GM23338 (cell line): ENCODE measurements around the gene KLF7.

Source experiments
- CREB1 ChIP-seq: fragments of 250-450 bp; sonication (Bioruptor Pico); IDR thresholded peaks from 2 replicates; pipeline ENCODE4 v1.5.0; 2020; ENCODE audit warnings: low read depth, mild to moderate bottlenecking, moderate library complexity
- EZH2 ChIP-seq: fragments of 200-600 bp; sonication (generic); IDR thresholded peaks from one replicate; pipeline ENCODE4 v1.8.0; 2017; ENCODE audit warnings: antibody characterized with exemption, mild to moderate bottlenecking, low read depth; ENCODE audit not compliant: unreplicated experiment
- EZH2phosphoT487 ChIP-seq: fragments of 200-600 bp; sonication (generic); IDR thresholded peaks from one replicate; pipeline ENCODE4 v1.8.1; 2018; ENCODE audit warnings: antibody characterized with exemption; ENCODE audit not compliant: unreplicated experiment
- JUNB ChIP-seq: IDR thresholded peaks from one replicate; pipeline ENCODE4 v1.6.1; 2016; ENCODE audit warnings: antibody characterized with exemption; ENCODE audit not compliant: unreplicated experiment
- NANOG ChIP-seq: IDR thresholded peaks from 2 replicates; pipeline ENCODE4 v1.6.1; 2016; ENCODE audit warnings: antibody characterized with exemption, borderline replicate concordance
- POLR2AphosphoS5 ChIP-seq: IDR thresholded peaks from 2 replicates; pipeline ENCODE4 v1.6.1; 2016; ENCODE audit warnings: antibody characterized with exemption, low read depth
- TF ChIP-seq, protein P1 (sequence below), 2 experiments: fragments of 200-600 bp in 1 of 2; sonication (generic) in 1 of 2; conservative IDR thresholded peaks; 2 replicates each; pipeline versions ENCODE4 v1.5.1 to v1.6.1; 2016 to 2017; ENCODE audit warnings: antibody characterized with exemption in 2 of 2, low read depth in 2 of 2, mild to moderate bottlenecking in 2 of 2, moderate library complexity in 1 of 2
- TF ChIP-seq, protein P2 (sequence below): IDR thresholded peaks from one replicate; pipeline ENCODE4 v1.6.1; 2018; ENCODE audit warnings: antibody characterized with exemption; ENCODE audit not compliant: unreplicated experiment

- TF ChIP-seq EZH2 (no peak), POLR2AphosphoS5 (no peak), NANOG (no peak), EZH2phosphoT487 (no peak), JUNB (no peak), CREB1 (CRISPR knock-in tag) (no peak)
- TF ChIP-seq, protein P1, sequence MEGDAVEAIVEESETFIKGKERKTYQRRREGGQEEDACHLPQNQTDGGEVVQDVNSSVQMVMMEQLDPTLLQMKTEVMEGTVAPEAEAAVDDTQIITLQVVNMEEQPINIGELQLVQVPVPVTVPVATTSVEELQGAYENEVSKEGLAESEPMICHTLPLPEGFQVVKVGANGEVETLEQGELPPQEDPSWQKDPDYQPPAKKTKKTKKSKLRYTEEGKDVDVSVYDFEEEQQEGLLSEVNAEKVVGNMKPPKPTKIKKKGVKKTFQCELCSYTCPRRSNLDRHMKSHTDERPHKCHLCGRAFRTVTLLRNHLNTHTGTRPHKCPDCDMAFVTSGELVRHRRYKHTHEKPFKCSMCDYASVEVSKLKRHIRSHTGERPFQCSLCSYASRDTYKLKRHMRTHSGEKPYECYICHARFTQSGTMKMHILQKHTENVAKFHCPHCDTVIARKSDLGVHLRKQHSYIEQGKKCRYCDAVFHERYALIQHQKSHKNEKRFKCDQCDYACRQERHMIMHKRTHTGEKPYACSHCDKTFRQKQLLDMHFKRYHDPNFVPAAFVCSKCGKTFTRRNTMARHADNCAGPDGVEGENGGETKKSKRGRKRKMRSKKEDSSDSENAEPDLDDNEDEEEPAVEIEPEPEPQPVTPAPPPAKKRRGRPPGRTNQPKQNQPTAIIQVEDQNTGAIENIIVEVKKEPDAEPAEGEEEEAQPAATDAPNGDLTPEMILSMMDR (conservative IDR thresholded peaks at IDR 0.05; ENCODE audit: low read depth in 2 of 2), result no peak
- TF ChIP-seq, protein P2, sequence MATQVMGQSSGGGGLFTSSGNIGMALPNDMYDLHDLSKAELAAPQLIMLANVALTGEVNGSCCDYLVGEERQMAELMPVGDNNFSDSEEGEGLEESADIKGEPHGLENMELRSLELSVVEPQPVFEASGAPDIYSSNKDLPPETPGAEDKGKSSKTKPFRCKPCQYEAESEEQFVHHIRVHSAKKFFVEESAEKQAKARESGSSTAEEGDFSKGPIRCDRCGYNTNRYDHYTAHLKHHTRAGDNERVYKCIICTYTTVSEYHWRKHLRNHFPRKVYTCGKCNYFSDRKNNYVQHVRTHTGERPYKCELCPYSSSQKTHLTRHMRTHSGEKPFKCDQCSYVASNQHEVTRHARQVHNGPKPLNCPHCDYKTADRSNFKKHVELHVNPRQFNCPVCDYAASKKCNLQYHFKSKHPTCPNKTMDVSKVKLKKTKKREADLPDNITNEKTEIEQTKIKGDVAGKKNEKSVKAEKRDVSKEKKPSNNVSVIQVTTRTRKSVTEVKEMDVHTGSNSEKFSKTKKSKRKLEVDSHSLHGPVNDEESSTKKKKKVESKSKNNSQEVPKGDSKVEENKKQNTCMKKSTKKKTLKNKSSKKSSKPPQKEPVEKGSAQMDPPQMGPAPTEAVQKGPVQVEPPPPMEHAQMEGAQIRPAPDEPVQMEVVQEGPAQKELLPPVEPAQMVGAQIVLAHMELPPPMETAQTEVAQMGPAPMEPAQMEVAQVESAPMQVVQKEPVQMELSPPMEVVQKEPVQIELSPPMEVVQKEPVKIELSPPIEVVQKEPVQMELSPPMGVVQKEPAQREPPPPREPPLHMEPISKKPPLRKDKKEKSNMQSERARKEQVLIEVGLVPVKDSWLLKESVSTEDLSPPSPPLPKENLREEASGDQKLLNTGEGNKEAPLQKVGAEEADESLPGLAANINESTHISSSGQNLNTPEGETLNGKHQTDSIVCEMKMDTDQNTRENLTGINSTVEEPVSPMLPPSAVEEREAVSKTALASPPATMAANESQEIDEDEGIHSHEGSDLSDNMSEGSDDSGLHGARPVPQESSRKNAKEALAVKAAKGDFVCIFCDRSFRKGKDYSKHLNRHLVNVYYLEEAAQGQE, result no peak
Observed at GRCh38 chr2:207088839-207089238, 76.9 kb downstream of the KLF7 start.
